Activated CD8-positive, alpha-beta memory T cell treated with anti-CD3 and anti-CD28 coated beads, Interleukin-2, amount 50 U/mL, for 48 hours (primary cell): ENCODE results near the gene TRMT44.

Experiments used
- DNase-seq: peaks from one replicate; pipeline ENCODE4 v3.0.0-alpha.2; 2020

The TRMT44 gene

DNA sequence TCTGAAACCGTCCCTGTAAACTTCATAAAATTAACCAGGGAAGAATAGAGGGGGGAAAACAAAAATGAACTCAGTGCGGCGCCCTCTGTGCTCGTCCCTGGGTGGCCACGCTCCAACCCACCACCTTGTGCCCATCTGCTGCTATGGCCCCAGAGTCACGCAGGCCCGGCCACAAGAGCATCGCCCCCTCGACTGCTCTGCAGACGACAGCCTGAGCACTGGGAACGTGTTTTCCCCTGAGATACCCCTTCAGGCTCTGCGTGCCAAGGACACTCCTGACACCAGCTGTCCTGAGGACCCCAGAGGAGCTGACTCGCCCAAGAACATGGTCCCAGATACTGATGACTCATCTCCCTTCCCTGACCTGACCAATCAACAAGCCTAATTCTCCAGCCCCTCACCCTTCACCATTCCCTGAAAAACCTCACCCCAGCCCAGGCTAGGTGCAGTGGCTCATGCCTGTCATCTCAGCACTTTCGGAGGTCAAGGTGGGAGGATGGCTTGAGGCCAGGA lies 75.5 kb downstream of the TRMT44 start:
- DNase-seq: no peak

DNA sequence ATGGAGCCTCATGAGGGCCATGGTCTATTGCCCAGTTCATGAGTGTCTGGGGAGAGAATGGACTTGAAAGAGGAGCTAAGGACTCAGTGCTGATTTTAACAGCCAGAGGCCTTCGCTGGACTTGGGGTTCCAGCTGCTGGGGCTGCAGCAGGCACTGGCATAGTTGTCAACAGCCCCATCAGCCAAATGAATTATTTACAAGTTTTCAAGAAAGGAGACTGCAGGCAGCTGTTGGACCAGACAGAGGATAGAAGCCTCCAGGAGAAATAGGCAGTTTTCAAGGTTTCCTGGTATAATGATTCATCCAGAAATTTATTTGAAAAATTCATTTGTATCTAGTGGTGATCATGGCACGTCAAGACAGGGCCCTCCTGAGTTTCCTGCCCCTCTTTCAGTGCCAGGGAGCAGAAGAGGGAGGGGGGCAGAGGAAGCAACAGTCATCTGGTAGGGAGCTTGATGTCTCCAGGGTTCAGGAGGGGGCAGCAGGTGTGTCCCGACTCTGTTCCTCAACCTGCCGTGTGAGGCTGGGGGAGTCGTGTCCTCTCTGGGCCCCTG lies 76.5 kb downstream of the TRMT44 start:
- DNase-seq: no peak

DNA sequence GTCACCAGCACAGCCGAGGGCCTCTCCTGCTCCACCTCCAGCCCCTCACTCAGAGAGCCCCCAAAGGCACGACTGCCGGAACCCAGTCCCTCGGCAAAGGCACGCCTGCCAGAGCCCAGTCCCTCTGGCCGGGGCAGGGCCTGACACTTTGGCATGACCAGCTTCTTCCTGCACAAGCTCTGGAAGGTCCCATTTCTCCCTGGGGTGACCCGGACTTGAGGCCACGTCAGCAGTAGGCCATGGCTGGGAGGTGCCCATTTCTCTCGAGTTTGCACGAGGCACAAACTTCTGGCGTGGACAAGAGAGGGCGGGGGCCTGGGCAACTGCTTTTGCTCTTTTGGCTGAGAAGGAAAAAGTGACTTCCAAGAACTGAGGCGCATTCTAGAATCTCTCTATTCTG lies 77.4 kb downstream of the TRMT44 start:
- DNase-seq: no peak

DNA sequence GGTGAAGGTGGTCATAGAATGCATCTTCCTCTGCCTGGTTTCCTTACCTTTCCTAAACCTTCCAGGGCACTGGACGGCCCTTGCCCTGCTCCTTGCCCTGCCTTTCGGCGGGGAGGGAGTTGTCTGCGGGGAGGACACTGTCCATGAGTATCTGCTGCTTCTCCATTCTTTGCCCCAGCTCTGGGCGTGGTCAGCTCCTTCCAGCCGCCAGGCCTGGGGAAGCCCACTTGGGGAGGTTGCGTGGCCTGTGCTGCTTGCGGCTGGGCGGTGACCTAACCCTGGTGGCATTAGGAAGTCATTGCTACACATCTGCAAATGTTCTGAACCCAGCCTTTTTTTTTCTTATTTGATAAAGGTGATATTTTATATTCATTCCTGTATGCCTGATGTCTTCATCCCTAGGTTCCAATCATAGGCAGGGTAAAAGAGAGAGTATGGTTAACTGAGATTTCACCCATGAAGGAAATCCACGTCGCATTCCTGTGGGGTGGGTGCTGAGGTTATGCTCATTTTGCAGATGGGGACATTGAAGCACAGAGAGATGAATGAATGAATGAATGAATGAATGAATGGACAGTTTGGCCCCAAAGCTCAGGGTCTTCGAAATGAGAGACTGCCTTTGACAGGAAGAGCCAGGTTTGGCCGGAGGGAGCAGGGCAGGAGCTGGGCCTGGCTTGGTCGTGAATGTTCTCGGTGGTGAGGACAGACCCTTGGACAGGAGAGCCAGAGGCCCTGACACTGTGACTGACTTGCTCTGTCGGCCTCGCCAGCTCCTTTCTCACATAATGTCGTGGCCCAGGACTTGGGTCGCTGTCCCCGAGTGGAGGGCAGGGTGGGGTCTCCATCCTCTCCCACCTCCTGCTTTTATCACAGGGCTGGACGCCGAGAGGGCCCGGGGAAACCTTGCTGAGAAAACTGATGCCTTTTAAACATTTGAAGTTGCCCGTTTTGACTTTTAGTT lies 81.9 kb downstream of the TRMT44 start:
- no peak for DNase-seq

DNA sequence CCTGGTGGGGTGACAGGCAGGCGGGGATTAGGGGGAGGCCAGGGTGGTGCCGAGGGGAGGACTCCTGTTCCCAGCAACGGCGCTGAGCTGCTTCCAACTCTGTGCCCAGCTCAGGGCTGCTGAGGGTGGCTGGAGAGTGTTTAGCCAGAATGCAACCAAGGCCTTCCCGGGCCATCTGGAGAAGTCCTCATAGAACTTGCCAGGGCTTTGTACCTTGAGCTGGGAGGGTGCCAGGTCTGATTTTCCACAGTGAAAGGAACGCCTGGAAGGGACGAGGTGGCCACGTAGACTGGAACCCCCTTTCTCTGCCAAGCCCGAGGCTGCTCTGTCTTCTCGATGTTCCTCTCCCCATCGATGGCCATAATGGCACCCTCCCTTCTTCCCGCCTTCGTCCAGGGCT lies 82.6 kb downstream of the TRMT44 start:
- no peak for DNase-seq

DNA sequence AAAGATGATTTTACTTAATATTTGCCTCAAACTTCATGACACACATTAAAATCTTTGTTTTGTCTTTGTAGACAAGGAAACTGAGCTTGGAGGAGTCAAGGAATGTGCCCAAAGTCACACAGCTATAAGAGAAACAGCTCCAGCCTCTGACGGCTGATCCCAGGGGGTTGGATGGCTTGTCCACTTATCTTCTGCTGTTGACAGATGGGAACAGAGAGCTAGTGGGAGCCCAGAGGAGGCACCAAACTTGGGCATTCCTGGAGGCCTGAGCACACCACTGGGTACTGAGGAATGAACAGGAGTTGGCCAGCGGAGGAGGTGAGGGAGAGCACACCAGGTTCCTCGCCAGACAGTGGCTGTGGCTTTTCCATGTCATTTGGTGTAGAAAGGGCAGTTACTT lies 83.2 kb downstream of the TRMT44 start:
- no peak for DNase-seq

DNA sequence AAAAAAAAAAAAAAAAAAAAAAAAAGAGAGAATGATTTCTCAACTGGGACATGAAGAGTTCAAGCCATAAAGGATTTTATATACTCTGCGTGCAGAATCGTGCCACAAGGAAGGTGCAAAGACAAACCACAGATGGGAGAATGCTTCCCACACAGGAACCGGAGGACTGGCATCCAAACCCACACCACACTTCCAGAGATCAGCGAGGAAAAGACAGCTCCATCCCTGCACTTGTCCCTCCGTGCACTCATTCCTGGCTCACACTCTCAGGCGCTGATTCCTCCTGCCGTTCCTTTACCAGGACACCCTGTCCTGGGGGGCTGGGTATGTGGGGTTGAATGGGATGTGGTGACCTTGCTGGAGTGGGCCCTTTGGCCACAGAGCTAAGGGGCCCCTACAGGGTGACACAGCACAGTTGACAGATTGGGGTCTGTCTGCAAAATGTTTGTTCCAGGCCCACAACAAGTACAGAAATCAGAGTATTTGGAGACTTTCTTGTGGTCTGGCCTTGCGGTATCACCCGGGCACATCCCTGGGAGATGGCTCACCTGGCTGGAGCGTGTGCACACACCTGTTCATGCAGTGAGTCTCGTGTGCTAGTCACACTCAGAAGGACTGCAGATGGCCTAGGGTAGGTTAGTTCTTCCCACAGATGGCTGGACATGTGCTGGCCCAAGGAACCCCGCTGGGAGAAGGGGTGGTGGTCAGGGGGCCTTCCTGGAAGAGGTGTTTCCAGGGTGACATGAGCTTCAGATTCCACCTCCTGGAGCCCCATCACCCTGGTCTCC lies 84.2 kb downstream of the TRMT44 start:
- DNase-seq: no peak

DNA sequence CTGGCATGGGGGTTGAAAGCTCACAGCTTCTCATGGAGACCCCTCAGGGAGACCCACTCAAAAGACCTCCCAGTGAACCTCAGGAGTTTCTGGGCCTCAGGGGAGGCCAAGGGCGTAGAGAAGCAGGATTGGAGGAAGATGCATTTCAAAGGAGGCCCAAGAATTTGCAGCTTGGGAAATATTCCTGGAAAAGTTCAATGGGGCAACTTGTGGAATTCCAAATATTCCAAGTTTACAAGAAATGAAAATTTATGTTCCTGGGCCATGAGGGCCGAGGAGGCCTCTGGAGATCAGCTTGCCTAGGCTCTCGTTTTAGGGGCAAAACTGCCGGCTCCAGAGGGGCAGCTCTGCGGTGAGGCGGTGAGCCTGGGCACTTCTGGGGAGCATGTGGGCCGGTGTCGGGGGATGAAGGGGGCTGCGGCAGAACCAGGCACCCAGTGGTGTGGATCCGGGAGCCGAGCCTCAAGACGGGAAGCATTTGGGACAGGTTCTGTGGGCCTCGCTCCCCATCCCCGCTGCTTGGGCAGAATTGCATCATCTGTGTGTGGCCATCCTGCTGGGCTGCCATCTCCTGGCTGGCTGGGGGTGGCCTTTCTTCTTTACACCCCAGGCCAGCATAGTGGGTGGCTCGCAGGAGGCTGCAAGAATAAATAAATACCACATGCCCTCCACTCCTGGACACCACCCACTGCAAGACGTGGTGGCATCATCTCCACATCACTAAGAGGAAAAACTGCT lies 85.0 kb downstream of the TRMT44 start:
- DNase-seq: no peak
